Cerebellar cortex (tissue), 1 donor: ENCODE data around the gene TYW1.
"Not testable (repeated sequence)": the region's sequence is repeated elsewhere in the genome, so short reads cannot be mapped to it uniquely, and the experiment has no call there.

Experiments
- DNase-seq: peaks from one replicate; pipeline ENCODE4 v3.0.0-alpha.2; 2015; ENCODE audit warnings: low spot score

The TYW1 gene

DNA sequence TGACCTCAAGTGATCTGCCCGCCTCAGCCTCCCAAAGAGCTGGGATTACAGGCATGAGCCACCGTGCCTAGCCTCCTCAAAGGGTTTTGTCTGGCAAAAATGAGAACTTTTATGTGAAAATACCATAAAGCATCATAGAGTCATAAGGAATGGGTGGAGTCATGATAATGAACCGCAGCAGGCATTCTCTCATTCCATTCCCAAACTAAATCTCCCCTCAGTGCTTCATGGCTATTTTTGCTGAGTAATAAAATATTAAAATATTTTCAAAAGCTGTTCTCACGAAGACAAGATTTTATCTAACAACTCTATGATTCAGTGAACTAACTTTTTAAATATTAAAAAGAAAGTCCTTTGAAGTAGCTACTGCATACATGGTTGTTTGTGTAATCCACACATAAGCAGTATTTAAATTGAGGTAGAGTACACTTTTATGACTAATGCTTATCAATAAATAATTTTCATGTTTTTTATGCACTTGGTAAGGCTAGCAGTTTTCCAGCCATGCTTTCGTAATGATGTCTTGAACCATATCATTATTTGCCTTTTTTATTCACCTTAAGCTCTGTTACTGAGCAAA, 195.6 kb downstream of the TYW1 start:
- DNase-seq = not testable (repeated sequence)

DNA sequence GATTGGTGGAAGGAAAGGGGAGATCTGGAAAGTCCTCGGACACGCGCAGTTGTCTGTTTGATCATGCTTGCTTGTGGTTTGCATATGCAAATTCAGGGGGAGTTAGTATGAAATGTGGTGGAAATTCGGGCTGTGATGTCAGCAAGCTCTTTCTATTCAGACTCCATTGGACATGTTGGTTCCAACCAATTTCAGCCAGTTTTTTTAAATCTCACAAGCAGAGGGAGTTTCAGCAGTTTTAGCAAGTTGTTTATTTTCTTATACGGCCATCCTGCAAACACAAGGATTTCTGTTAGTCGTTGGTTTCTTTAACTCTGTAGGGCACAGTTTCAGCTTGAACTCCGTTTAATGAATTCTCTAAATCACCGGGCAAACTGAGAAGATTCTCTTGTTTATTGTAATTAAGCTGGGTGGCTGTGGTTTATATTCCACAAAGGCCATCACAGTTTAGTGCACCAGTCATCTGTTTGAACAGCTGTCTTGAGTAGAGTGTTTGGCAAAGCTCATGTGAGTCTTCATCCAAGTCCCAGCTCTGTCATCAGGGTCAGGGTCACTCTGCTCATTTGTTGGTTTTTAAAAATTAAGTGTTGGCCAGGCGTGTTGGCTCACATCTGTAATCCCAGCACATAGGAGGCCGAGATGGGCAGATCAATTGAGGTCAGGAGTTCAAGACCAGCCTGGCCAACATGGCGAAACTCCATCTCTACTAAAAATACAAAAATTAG, 196.4 kb downstream of the TYW1 start:
- DNase-seq = not testable (repeated sequence)

DNA sequence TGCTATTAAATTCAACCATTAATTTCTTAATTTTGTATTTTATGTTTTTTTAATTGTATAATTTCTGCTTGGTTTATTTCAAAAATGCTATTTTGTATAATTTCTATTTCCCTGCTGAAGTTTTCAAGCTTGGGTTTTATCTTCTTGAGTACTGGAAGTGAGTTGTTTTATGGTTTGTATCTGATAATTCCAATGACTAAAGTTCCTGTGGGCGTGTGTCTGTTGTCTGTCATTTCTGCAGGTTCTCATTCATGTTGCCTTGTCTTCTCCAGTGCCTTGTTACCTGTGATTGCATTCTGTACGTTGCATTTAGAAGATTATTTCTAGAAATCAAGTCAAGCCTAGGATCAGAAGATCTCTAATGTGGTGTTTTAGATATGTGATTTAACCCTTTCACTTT, 199.5 kb downstream of the TYW1 start:
- DNase-seq = not testable (repeated sequence)

DNA sequence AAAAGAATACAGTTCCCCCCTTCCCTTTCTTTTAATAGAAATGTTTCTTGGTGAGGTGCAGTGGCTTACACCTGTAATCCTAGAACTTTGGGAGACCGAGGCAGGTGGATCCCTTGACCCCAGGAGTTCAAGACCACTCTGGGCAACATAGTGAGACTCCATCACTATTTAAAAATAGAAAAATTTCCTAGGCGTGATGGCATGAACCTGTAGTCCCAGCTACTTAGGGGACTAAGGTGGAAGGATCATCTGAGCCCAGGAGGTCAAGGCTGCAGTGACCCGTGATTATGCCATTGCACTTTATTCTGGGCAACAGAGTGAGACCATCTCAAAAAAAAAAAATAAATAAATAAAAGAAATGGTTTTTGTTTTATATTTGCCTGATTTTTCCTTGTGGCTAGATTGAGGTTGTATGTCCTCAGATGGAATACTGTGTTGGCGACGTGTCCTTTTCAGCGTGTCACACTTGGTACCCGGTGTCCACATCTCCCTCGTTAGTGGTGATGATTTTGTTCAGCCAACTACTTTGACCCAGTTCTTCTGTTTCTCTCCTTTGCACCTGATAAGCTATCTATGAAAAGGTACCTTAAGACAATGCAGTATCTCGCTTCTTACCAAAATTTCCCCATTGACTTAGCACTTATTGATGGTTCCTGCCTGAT, 202.4 kb downstream of the TYW1 start:
- not testable (repeated sequence) for DNase-seq

DNA sequence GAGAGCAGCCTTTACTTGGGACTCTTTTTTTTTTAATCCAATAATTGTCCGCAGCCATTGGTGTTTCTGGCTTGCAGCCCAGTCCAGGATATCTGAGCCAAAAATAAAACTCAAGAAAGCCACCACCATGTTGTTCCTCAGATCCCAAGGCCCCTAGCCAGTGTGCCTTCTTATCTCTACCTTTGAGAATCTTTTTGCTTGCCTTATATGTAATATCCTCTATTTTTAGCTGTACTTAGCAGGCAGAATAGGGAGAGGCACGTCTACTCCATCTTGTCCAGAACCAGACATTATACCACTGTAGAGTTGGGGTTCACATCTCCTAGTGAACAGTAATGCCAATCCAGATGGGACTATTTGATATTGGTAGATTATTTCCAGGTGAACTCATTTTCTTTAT, 209.1 kb downstream of the TYW1 start:
- DNase-seq = not testable (repeated sequence)

DNA sequence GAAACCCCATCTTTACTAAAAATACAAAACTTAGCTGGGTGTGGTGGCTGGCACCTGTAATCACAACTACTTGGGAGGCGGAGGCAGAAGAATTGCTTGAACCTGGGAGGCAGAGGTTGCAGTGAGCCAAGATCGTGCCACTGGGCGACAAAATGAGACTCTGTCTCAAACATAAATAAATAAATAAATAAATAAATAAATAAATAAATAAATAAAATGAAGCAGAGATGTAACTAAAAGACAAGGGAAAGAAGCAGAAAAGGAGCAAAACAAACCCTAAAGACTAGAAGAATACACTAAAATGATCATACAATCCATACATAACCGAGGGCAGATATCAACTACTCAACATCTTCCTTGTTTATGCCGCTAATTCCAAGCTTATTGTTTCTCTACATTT, 209.8 kb downstream of the TYW1 start:
- DNase-seq = no peak

DNA sequence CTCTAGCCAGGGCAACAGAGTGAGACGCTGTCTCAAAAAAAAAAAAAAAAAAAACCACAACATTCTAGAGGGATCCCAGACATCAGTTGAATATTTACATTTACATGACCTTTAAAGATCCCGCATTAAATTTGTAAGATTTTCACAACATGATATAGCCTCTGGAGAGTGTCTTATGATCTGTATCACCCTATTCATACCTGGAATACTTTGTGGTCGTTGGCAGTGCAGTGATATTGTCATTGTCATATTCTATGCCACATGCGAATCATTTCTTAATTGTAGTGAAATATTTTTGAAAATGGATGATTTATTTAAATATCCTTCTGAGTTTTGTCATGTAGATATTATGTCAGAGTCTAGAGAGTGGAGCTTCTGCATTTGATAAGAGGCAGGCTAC, 212.0 kb downstream of the TYW1 start:
- DNase-seq = not testable (repeated sequence)

DNA sequence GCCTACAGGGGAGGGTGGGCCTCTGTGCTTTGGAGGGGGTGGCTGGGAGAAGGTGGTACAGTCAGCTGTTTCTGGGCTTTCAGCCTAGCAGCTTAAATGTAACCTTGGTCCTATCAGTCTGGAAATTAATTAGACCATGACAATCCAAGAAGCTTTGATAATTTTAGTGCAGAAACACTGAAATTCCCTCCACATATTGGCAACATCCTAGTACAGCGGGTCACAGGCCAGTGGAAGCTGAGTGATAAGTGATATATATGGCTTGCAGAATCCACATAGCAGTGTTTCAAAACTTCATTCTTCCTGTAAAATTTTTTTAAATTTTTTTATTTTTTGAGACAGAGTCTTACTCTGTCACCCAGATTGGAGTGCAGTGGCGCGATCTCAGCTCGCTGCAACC, 212.6 kb downstream of the TYW1 start:
- no peak for DNase-seq

DNA sequence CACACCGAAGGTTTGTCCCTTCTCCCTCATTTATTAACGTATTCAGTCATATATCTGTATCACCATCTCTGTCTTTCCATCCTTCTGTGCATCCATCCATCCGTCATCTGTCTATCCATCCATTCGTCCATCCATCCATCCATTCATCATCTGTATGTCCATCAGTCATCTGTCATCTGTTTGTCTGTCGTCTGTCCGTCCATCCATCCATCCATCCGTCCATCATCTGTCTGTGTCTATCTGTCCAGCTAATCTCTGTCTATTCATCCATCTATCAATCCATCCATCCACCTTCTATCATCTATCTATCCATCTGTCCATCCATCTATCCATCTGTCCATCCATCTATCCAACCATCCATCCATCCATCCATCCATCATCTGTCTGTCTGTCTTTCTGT, 213.9 kb downstream of the TYW1 start:
- no peak for DNase-seq

DNA sequence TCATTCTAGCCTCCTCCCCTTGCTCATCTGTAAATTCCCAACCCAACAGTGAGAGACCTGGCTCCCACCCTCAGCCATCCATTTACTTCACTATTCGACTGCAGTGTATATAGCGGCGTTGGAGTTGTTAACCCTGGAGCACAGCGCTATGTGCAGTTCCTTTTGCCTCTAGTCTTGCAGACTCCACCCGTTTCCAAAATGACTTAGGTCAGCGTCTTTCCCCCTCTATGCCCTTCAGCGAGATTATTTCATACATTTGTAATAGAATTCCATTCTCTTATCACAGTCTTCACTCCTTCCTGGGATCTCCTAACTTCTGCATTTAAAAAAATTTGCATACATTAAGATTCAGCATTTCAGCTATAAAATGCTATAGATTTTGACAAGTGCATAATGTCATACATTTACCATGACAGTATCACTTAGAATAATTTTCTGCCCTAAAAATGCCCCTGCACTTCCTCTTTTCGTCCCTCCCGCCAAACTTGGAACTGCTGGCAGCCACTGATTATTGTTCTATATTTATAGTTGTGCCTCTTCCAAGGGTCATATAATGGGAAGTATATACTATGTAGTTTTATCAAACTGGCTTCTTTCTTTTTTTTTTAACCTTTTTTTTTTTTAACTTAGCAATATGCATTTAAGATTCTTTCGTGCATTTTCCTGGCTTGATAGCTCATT, 215.2 kb downstream of the TYW1 start:
- DNase-seq = not testable (repeated sequence)

DNA sequence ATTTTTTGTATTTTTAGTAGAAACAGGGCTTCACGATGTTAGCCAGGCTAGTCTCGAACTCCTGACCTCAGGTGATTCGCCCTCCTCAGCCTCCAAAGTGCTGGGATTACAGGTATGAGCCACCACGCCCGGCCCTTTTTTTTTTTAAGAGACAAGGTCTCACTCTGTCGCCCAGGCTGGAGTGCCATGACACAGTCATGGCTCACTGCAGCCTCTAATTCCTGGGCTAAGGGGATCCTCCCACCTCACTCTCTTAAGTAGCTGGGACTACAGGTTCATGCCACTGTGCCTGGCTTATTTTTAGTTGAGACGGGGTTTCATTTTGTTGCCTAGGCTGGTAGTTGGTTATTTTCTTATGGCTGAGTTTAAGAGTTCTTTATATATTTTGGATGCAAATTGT, 216.4 kb downstream of the TYW1 start:
- not testable (repeated sequence) for DNase-seq

DNA sequence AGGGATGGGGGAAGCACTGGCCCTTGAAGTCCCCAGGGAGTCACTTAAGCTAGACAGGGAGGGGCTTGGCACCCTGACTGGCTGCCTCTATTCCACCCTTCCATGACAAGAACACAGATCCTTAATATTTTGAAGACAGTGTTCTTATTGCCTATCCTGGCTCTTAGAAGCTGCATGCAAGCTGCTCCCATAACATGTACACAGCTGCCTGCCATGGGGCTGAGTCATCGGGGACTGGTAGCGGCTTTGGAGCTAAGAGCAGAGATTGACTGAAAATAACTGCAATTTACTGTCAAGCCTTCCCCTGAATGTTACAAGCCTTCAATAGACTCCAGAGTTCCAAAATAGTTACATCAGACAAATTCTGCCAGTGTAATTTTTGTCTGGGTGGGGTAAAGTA, 226.9 kb downstream of the TYW1 start:
- DNase-seq = not testable (repeated sequence)

DNA sequence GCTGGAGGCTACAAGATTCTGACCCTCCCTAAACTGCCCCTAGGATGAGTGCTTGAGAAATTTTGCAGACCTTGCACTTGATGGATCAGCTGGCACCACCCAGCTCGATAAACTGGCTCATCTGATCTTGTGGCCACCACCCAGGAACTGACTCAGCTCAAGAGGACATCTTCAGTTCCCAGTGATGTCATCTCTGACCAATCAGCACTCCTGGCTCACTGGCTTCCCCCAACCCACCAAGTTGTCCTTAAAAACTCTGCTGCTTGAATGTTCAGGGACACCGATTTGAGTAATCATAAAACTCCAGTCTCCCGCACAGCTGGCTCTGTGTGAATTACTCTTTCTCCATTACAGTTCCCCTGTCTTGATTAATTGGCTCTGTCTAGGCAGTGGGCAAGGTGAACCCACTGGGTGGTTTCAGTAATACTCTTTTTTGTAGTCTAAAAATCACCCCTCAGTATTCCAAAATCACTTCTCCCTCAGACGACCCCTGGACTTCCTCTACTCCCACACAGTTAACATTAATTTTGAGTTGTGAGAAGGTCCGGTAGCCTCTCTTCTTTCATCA, 229.8 kb downstream of the TYW1 start:
- DNase-seq = not testable (repeated sequence)

DNA sequence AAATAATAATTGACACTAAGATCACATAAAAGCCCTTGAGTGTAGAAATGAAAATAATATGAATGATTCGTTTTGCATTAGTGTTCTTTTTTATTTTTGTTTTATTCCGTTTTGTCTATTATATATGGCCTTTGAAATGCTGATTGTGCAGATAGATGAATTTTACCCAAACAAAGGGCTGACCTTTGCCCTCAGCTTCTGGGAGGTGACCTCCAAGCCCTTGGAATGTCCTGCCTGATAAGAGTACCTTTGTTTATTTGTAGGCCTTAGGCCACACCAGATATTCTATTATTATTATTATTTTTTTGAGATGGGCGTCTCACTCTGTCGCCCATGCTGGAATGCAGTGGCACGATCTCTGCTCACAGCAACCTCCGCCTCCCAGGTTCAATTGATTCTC, 230.3 kb downstream of the TYW1 start:
- DNase-seq = not testable (repeated sequence)

DNA sequence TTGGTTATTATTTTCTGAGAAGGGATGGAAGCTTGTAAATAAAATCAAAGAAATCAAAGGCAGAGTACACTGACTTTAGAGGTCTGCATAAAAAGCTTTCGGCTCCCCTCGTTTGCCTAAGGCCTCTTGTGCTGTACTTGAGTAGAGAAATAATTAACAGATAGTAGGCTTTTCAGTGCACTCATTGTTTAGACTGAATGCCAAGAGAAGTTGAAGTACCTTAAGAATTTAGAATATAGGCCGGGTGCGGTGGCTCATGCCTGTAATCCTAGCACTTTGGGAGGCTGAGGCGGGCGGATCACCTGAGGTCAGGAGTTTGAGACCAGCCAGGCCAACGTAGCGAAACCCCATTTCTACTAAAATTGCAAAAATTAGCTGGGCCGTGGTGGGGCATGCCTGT, 232.4 kb downstream of the TYW1 start:
- DNase-seq = not testable (repeated sequence)

DNA sequence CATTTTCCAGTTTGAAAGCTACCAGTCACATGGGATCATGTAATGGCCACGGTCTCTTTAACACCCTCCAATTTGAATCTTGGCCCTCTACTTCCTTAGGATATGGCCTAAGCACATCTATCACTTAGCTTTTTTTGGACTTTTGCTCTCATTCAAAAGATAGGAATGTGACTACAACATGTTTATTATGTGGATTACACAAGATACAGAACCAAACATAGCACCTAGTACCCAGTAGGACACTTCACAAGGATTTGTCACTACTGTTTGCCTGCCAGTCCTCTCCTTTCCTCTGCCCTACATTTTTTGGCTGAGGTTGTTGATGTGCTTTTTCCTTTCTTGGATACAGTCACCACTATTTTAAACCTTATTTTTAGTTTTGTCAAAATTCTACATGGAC, 233.4 kb downstream of the TYW1 start:
- DNase-seq = not testable (repeated sequence)

DNA sequence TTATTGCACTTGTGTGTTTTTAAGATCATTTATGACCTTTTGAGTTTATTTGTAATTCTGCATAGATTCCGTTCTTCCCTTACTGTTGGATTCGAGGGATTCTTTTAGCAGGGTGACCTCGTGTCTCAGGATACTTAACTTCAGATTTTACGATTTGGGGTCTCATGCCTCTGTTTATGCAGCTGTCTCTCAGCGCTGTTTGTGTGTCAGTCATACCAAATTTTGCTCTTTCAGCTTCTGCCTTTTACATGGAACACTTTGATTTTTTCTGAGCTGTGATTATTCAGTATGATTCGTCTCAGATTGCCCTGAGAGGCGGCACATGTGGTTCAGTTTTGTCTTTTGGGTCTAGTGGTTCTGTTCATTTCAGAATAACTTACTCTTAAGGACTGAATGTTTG, 236.9 kb downstream of the TYW1 start:
- not testable (repeated sequence) for DNase-seq

DNA sequence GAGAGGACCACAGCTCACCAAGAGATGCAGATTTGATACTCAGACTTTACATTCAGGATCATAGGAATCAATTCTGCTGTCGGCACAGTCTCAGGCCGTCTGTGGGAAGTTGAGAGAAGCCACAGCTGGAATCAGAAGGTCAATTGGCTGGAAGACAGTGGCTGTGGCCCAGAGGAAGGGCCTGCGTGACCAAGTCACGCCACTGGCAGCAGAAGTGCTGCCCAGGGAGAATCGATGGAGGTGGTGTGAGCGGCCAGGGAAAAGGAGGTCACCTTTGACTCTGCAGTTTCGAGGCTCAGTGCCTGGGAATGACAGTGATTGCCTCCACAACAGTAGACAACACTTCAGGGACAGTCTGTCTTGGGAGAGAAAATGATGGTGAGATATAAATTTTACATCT, 239.6 kb downstream of the TYW1 start:
- not testable (repeated sequence) for DNase-seq

DNA sequence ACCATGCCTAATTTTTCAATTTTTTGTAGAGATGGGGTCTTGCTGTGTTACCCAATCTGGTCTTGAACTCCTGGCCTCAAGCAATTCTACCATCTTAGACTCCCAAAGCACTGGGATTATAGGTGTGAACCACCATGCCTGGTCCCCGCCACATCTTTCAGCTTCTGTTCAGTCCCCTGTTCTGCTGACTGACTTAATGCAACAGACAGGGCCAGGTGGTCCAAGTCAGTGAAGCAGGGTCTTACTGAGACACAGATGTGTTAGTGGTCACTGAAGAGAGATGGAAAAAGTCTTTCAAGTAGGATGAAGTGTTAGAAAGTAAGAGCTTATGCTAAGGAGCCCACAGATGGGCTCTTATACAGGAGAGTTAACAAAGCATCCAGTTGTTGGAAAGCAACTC, 246.2 kb downstream of the TYW1 start:
- DNase-seq = not testable (repeated sequence)

DNA sequence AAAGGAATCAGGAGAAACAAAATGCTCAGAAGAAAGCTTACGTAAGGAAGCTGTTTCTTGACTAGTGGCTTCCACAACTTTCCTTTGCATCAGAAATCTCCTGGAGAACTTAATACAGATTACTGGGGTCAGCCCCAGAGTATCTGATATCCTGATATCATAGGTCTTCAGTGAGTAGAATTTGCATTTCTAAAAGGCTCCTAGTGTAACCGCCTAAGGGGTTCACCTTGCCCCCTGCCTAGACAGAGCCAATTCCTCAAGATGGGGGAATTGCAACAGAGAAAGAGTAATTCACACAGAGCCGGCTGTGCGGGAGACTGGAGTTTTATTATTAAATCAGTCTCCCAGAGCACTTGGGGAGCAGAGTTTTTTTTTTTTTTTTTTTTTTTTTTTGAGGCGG, 251.7 kb downstream of the TYW1 start:
- DNase-seq = not testable (repeated sequence)

DNA sequence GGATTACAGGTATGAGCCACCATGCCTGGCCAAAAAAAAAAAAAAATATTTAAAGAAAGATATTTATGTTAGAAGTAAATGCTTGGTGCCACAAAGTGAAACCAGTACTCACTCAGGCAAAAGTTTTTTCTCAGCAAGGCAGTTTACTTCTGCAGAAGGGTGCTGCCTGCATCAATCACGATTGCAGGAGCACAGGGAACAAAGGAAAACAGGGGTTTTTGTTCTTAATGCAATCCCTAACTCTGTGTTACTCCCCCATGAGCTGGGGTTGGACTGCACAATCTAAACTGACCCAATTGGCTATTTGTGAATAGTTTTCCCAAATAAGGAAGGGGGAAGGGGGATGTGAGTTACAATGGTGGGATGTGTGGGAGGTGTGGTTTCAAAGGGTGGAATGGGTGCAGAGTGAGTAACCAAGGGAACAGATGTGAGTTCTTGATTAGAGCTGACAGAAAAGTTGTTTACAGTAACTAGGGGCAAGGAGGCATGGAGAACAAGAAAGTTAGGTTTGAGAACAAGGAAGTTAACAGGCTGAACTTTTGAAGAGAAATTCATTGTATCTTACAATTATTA, 255.4 kb downstream of the TYW1 start:
- DNase-seq = no peak

DNA sequence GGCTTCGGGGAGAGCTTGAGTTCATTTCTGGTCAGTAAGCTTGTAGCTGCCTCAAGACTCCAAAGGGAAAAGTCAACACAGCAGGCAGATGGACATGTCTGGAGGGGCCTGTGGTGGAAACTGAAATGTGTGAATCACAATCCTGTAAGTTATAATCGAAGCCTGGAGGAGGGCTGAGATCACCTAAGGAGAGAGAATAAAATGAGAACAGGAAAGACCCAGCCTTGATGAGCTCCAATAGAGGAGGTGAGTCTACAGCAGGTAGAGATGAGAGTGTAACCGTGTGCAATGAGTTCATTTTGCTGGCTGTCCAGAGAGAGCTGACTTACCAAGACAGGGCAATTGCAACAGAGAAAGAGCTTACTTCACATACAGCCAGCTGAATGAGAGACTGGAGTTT, 258.4 kb downstream of the TYW1 start:
- DNase-seq = not testable (repeated sequence)
